Lower leg skin (tissue), 3 donors: ENCODE results near the gene ADARB2.

ENCODE experiments used
- POLR2A ChIP-seq, 2 donors: fragments of 450-650 bp; IDR thresholded peaks; one replicate each; pipeline ENCODE4 v1.6.1; 2016 to 2017; ENCODE audit warnings: antibody characterized with exemption in 2 of 2, mild to moderate bottlenecking in 1 of 2, moderate library complexity in 1 of 2
- TF ChIP-seq, protein P1 (sequence below), 3 donors: fragments of 450-650 bp; IDR thresholded peaks; one replicate each; pipeline ENCODE4 v1.5.1; 2016; ENCODE audit warnings: antibody characterized with exemption in 3 of 3, mild to moderate bottlenecking in 3 of 3, moderate library complexity in 2 of 3

DNA sequence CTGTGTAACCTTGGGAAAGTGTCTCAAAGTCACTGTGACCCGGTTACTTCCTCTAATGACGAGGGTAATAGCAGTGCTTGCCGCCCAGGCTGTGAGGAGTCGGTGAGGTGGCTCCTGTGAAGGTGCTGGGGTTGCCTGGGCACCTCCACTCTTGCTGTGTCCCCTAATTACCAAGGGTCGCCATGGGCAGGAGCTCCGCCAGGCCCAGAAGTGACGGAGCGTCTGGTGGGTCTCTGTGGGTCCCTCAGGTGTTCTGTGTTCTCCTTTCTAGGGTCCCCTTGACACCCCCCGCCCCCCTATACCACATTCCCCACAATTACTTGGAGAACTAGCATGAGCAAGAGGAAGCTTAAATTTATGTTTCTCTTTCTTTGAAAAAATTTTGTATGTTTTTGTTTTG lies 519.7 kb downstream of the ADARB2 start:
- TF ChIP-seq, protein P1, sequence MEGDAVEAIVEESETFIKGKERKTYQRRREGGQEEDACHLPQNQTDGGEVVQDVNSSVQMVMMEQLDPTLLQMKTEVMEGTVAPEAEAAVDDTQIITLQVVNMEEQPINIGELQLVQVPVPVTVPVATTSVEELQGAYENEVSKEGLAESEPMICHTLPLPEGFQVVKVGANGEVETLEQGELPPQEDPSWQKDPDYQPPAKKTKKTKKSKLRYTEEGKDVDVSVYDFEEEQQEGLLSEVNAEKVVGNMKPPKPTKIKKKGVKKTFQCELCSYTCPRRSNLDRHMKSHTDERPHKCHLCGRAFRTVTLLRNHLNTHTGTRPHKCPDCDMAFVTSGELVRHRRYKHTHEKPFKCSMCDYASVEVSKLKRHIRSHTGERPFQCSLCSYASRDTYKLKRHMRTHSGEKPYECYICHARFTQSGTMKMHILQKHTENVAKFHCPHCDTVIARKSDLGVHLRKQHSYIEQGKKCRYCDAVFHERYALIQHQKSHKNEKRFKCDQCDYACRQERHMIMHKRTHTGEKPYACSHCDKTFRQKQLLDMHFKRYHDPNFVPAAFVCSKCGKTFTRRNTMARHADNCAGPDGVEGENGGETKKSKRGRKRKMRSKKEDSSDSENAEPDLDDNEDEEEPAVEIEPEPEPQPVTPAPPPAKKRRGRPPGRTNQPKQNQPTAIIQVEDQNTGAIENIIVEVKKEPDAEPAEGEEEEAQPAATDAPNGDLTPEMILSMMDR (IDR thresholded peaks at IDR 0.05), result no peak
- no peak for TF ChIP-seq POLR2A (IDR thresholded peaks at IDR 0.05)
